Measurements from ENCODE around the gene DSN1.

- no peak for TF ChIP-seq CTCF (IDR thresholded peaks at IDR 0.05)
- no peak for TF ChIP-seq POLR2A (IDR thresholded peaks at IDR 0.05)
These were observed 32.5 kb downstream of the DSN1 start for GRCh38 chr20:36741072-36741471.
